Activated CD8-positive, alpha-beta memory T cell treated with anti-CD3 and anti-CD28 coated beads for 4 hours (primary cell): ENCODE data around the gene SLC8A1.

Experiments
- DNase-seq, 2 donors: peaks; one replicate each; pipeline ENCODE4 v3.0.0-alpha.2; 2020; ENCODE audit warnings: low read depth in 2 of 2

The SLC8A1 gene

DNA sequence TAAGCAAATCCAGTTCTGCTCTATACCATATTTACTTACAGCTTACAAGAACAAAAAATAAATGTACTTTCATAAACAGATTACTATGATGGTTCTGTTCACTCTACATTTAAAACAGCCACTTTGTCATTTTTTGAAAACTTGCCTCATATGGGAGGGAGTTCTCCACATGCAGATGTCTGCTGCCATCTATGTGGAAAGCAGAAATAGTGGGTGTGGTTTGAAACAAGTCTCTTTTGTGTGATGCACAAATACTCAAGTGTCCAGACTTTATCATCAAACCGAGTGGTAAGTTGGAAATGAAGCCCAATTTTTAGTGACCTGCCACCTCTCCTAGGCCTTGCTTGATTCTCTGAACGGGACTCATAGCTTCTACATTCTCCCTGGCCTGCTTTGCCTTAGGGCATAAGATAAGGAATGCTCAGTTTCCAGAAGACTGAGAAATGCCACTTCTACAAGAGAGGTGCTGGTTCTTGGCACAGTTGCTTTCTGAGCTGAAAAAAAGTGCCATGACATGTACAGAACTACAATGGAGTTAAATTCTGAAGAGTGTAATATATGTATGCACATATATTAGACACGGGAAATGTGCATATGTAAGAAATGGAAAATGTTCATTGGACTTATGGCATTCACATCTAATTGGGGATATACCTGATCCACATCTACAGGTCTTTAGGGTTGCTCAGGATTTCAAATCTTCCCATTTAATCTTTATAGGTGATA is 221.0 kb downstream of the SLC8A1 start:
- DNase-seq: no peak

DNA sequence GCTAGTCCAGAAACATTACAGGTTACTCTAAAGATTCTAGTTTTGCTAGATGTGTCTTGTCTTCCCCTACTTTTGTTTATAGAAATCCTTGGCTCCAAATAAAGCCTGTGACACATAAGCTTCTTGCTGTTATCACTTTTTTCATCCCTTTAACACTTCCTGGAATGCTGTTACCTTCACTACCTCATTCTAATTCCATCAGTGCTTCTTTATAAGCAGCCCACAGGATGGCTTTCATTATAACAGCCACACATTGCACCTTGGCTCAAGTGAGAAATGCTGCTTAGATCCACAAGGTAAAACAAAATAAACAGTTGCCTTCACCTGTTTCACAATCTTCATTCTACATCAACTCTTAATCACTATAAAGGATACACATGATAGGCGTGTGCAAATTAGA is 221.7 kb downstream of the SLC8A1 start:
- no peak for DNase-seq

DNA sequence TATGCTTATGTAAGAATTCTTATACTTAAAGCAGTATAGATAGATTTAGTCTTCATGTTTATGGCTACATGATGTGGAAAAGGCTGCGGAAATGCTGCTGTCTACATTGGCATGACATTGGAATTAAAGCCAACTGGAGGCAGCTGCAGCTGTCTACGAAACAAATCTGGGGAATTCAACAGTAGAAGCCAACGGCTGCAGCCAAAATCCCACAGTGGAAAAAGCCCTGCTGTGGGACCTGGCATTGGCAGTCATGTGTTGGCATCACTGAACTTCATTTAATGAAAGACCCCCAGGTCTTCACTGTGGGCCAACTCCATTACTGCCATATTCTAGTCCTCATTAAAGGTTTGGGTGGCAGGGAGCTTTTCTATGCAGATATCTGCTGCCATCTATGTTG is 223.6 kb downstream of the SLC8A1 start:
- no peak for DNase-seq

DNA sequence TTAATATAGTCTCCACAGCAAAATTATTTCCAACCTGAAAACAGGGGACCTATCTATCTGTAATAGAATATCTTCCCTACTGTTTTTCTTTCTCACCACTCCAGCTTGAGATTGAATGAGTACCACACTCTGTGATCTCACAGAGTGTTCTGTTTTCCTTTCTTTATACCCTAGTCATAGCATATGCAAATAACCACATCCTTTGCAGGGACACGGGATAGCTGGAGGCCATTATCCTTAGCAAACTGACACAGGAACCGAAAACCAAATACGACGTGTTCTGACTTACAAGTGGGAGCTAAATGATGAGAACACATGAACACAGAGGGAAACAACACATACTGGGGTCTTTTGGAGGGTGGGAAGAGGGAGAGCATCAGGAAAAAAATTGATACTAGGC is 224.7 kb downstream of the SLC8A1 start:
- DNase-seq: no peak

GRCh38 chr2:40226637-40227036 is 225.3 kb downstream of the SLC8A1 start:
- DNase-seq: no peak

DNA sequence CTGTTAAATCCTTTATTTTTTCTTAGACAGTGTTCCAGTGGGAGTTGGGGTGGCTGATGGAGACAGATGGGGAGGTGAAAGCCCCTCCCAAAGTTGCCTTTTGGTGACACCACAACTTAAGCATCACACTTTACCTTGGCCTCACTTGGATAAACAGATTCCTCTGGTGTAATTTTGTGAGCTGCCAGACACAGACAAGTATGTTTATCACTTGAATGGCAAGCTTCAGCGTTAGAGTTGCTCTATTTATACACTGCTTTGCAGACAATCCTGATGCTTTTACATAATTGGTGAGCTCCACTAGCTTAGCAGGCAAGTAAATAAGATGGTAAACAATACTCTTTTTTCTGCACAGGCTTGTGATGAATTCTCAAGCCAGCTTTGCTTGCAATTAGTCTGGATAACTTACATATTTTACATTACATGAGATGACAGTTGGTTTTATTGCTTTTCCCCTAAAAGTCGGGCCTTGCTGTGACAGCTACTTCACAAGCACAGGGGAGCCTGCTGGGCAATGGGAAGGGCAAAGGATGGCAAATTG is 226.2 kb downstream of the SLC8A1 start:
- no peak for DNase-seq

- DNase-seq: no peak
Observed at GRCh38 chr2:40224318-40224717, 227.6 kb downstream of the SLC8A1 start.

- DNase-seq: no peak
Observed at GRCh38 chr2:40220177-40220925, 231.5 kb downstream of the SLC8A1 start.

- no peak for DNase-seq
Observed at GRCh38 chr2:40219141-40219540, 232.7 kb downstream of the SLC8A1 start.

- DNase-seq: no peak
Observed at GRCh38 chr2:40218679-40219078, 233.2 kb downstream of the SLC8A1 start.

GRCh38 chr2:40213619-40214018 is 238.3 kb downstream of the SLC8A1 start:
- DNase-seq: no peak

DNA sequence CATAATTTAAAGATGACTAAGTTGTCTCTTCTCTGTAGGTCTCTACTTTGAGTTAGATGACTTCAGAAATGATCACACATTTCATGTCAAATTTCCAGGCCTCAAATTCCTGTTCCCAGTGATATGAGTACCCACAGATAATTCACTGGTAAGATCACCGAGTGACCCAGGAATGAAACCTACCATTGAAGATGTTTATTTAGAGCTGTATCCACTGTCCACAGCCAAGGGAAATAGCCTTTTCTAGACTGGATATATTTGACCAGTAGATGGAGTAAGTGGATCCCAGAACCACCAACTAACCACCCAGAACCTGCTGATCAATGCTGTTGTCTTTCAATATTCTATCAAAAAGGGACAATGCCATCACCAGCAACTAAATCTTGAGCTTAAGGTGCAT is 238.8 kb downstream of the SLC8A1 start:
- no peak for DNase-seq

- DNase-seq: no peak
Observed at GRCh38 chr2:40210968-40211353, 240.9 kb downstream of the SLC8A1 start.

DNA sequence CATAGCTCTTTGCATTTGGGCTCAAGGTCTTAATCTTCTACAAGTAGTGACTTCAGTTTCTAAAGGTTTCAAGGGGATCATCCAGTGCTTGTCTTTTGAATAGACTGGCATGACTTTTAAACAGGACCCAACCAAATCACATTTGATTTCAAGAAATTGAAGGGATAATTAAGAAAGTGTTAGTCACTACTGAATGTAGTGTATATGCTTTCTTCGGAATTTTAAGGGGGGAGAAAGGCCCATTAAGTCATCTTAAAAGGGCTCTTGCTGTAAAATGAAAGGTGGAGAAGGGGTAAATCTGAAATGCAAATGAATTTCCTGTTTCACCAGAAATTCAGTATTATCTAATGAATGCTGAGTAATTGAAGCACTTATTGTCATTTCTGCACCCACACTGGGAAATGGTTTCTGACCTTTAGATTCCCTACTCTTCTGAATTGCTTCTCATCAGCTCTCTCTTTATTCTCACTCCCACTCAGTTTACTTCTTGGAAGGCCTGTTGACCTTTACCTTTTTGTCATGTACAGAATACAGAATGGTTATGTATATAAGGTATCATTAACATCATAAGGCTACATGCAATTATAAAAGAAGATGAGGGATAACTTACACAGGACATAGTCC is 241.4 kb downstream of the SLC8A1 start:
- no peak for DNase-seq

- no peak for DNase-seq
Observed at GRCh38 chr2:40209761-40210160, 242.1 kb downstream of the SLC8A1 start.

GRCh38 chr2:40208463-40208862 is 243.4 kb downstream of the SLC8A1 start:
- no peak for DNase-seq

DNA sequence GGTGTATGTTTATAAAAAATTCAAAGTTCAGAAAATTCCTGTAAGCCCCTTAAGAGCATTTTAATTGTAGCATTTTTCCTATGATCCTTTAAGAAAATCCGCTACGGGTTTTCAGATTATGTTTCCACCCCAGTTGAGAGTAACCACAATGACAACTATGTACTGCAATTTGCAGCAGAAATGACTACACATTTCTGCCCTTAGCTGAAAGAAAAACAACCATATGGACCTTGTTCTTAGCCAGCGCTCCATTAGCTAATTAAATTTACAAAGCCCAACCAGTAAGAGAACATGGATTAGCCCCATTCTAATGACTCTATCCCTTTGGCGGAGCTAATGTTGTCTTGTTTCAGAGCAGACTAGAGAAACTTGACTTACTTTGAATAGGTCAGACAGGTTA is 247.6 kb downstream of the SLC8A1 start:
- no peak for DNase-seq

DNA sequence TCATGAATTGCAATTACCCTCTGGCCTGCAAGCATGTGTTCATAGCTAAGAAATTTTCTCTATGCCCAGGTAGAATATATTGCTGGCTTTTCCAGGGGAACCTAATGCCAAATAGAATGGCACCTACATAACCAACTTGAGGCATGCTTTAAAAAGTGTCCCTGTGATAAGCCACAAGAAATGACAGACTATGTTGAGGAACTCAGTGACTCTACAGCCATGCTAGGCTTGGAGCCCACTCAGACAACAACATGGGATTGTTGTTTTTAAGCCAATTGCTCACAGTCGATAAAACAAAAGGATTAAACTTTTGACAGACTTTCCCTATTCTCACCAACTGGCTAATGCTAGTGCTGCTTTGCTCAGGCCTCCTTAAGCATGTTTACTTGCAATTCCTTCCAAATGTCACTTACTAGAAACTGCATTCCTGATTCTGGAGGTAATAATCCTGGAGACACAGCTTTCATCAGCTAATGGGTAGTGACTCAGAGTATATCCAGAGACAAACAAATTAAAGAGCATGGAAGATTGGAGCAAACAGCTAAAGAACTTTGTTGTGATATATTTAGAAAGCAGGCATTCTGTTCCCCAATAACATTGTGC is 249.0 kb downstream of the SLC8A1 start:
- no peak for DNase-seq

GRCh38 chr2:40201425-40201824 is 250.5 kb downstream of the SLC8A1 start:
- no peak for DNase-seq

- no peak for DNase-seq
Observed at GRCh38 chr2:40200366-40200915, 251.4 kb downstream of the SLC8A1 start.

- DNase-seq: no peak
Observed at GRCh38 chr2:40199771-40200170, 252.1 kb downstream of the SLC8A1 start.

DNA sequence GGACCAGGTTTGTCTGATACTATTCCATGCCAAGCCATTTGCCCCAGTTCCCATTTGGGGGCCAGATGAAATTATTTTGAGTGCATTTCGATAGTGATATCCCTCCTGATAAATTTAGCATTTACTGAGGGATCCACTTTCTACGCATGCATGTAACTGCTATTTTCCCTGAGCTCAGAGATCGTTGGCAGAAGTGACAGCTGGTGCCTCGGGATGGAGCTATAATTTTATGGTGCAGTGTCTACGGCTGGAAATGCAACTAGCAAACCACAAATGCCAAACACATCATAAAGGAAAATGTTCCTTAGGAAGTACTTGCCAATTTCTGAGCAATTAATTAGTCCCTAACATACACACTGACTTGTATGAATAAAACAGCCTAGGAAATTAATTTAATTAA is 254.8 kb downstream of the SLC8A1 start:
- no peak for DNase-seq
